Glomerular endothelial cell (primary cell): ENCODE measurements around the gene SLC22A3. TPM values are rescaled to one million over a fixed set of nuclear protein-coding genes. Genes with fewer than 3 reads are reported as not detected.
"Not testable (repeated sequence)": the region's sequence is repeated elsewhere in the genome, so short reads cannot be mapped to it uniquely, and the experiment has no call there.

ENCODE experiments used
- DNase-seq: peaks from one replicate; pipeline ENCODE4 v3.0.0-alpha.2; 2011; ENCODE audit warnings: low read depth, low spot score; ENCODE audit errors: extremely low read depth
- total RNA-seq: library from RNA; depleted of rRNA; stranded (reverse); fragments of >200 nt; gene quantifications from 2 replicates; pipeline ENCODE4 v1.2.3, GENCODE V29; 2015

Gene SLC22A3
- total RNA-seq, 1 donor from 2014 or later, result 0.70 TPM

GRCh38 chr6:160367798-160368547 is 19.8 kb downstream of the SLC22A3 start:
- no peak for DNase-seq

DNA sequence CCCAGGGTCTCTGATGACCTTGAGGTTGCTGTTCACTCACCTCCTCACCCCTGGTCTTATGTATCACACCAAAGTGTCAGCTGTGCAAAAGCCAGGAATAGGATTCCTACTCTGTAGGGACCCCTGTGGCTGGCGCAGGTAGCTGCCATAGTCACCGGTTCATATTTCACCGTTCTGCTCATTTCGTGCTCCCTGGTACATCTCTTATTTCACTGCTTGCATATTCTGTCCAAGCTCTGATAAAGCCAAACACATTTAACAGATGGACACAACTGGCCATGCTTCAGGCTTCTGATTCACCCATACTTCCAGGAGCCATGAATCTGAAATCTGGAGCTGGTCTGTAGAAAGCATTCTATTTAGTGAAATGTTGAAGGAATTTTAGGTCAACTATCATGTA is 20.5 kb downstream of the SLC22A3 start:
- no peak for DNase-seq

DNA sequence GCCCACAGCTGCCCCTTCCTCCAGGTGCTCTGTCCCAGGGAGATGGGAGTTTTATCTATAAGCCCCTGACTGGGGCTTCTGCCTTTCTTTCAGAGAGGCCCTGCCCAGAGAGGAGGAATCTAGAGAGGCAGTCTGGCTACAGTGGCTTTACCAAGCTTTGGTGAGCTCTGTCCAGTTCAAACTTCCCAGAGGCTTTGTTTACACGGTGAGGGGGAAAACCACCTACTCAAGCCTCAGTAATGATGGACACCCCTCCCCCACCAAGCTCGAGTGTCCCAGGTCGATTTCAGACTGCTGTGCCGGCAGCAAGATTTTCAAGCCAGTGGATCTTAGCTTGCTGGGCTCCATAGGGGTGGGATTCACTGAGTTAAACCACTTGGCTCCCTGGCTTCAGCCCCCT is 25.4 kb downstream of the SLC22A3 start:
- DNase-seq, result not testable (repeated sequence)

DNA sequence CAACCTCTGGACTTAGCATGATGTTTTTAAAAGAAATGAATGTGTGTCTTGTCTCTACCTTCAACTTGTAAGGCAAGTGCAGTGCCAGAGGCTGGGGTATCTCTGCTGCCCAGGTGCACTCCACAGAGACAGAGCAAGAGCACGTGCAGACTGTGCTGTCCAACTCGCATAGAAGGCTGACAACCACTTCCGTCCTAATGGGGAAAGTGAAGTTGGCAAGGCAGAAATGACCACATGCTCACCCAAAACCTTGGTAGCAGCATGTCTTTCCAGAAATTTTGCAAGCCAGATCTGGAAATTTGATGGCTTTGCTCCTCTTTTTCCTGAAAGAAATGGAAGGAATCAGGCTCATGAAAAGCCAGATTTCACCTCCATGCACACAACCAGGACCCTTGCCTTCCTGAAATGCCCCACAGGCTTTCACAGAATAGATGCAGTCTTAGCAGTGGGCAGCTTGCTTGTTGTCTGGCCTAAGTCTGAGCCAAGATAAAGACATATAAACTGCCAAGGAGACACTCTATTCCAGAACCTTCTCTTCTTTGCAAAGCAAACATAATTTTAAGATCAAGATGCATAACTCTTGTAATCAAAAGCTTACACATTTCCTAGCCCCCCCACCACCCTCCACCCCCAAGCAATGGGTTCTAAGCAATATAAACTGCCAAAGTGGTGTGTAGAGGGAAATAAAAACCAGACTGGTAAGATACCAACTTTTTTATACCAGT is 26.8 kb downstream of the SLC22A3 start:
- no peak for DNase-seq

DNA sequence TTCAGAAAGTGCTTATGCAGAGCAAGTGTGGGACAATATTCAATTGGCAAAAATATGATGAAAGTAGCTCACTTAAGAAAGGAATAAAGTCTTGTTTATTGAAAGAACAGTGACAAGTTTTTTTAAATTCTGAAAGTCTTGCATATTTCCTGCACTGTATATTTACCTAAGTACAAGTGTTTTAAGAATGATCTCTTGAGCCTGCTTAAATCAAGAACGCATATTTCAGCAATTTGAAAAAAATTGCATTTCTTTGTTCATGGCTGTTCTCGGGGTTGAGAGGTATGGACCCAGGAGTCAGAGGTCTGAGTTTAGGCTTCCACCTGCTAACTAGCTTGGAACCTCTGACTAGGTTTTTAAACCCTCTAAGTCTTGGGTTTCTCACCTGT is 27.4 kb downstream of the SLC22A3 start:
- DNase-seq, result no peak

DNA sequence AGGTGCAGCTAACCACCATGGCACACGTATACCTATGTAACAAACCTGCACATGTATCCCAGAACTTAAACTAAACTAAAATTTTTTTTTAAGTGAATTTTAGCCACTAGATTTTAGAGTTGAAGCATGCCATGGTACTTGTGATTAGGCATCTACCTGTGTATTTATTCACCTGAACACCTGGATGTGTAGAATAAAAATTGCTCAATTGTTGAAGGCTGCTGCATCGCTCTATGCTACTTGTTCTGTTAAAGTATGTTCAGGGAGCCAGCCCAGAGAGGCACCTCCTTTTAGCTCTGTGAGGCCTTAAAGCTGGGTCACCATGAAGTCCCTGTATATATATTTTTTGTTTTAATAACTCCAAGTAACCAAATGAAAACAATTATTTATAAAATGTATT is 28.3 kb downstream of the SLC22A3 start:
- DNase-seq, result no peak

- DNase-seq, result no peak
Observed at GRCh38 chr6:160378218-160378617, 30.0 kb downstream of the SLC22A3 start.

GRCh38 chr6:160378882-160379281 is 30.7 kb downstream of the SLC22A3 start:
- no peak for DNase-seq

GRCh38 chr6:160379466-160379865 is 31.3 kb downstream of the SLC22A3 start:
- no peak for DNase-seq

- DNase-seq, result no peak
Observed at GRCh38 chr6:160382946-160383345, 34.8 kb downstream of the SLC22A3 start.

DNA sequence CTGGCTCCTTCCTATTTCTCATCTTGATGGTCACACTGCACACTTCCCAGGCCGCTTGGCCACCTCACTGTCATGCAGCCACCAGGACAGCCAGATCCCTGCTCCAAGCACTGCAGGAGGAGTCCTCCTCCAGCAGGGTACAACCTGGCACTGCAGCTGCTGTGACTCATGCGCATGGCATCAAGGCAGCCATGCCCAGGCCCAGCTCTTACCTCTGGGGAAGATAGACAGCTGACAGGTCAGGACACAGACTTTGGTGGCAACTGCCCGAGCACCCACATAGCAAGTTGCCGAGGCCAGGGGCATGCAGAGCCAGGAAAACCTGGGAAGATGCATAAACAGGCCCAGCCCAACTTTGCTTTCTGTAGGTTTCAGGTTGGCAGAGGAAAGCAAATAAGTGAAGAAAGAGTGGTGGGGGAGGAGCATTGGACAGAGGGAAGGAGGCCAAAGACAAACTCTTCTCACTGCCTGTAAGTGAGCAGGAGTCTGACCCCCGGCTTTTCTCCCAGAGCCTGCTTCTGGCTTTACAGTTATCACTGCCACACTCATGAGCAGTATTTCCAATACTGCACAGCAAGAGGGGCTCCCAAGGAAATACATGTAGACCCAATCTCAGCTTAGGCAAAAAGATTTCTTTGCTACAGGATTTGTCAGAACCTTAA is 38.8 kb downstream of the SLC22A3 start:
- DNase-seq, result no peak

GRCh38 chr6:160387916-160388643 is 39.9 kb downstream of the SLC22A3 start:
- no peak for DNase-seq

GRCh38 chr6:160388922-160389321 is 40.7 kb downstream of the SLC22A3 start:
- no peak for DNase-seq

DNA sequence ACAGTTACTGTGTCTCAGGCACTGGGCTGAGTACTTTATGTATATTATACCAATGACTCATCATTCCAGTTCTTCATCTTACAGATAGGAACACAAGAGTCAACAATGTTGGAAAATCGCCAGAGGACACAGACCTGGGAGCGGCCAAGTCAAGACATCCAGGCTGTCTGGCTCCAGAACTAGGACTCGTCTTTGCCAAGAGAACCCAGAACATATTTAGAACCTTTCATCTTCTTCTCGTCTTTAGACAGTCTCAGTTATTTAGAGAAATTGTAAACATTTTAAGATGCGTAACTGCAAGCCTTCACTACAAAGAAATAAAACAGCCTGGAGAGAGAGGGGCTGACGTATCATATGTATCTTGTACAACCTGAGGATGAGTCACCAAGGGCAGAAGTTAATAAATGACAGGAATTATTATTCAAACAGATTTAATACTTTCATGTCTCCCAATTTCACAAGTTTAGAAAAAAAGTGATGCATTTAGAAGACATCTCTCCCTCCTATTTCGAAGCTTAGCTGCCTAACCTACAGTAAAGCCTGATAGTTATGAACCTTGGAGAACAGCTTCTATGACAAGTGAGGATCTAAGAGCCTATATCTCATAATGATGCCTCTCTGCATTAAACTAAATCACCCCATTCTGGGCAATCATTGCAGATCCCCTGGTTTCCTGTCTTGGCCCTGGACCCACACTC is 43.4 kb downstream of the SLC22A3 start:
- DNase-seq, result no peak

DNA sequence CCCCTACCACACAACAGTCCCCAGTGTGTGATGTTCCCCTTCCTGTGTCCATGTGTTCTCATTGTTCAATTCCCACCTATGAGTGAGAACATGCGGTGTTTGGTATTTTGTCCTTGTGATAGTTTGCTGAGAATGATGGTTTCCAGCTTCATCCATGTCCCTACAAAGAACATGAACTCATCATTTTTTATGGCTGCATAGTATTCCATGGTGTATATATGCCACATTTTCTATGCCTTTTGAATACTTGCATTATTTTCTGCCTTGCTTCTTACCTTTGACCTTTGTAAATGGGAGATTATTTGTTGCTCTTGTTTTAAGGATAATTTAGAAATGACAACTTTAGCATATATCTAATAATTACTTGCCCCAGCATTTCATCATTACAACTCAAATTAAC is 45.3 kb downstream of the SLC22A3 start:
- not testable (repeated sequence) for DNase-seq

GRCh38 chr6:160393891-160394653 is 45.9 kb downstream of the SLC22A3 start:
- no peak for DNase-seq

GRCh38 chr6:160394654-160395035 is 46.5 kb downstream of the SLC22A3 start:
- DNase-seq, result no peak

GRCh38 chr6:160395187-160395586 is 47.0 kb downstream of the SLC22A3 start:
- DNase-seq, result no peak

DNA sequence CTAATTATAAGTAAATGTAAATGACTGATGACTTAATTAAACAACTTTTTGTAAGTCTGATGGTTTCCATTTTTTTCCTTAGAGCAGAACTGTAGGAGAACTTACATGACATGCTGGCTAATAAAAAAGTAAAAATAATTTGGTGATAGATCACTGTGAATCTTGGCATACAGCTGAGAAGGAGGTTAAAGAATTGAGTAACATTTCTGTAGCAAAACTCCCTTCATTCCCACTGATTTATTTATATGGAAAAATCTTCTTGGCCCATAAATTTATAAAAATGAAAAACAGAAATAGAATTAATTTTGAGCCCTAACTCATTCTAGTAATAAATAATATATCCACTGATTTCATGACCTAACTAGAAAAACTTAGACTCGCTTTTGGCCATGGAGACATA is 48.1 kb downstream of the SLC22A3 start:
- no peak for DNase-seq
